GM18519 (cell line): ENCODE results near the gene SRXN1.

ENCODE experiments used
- ATAC-seq: cut with Tn5 transposase; IDR thresholded peaks from one replicate; pipeline ENCODE4 v1.9.1; 2021; ENCODE audit warnings: mild to moderate bottlenecking, moderate library complexity; ENCODE audit not compliant: unreplicated experiment, low FRiP score

Gene SRXN1

DNA sequence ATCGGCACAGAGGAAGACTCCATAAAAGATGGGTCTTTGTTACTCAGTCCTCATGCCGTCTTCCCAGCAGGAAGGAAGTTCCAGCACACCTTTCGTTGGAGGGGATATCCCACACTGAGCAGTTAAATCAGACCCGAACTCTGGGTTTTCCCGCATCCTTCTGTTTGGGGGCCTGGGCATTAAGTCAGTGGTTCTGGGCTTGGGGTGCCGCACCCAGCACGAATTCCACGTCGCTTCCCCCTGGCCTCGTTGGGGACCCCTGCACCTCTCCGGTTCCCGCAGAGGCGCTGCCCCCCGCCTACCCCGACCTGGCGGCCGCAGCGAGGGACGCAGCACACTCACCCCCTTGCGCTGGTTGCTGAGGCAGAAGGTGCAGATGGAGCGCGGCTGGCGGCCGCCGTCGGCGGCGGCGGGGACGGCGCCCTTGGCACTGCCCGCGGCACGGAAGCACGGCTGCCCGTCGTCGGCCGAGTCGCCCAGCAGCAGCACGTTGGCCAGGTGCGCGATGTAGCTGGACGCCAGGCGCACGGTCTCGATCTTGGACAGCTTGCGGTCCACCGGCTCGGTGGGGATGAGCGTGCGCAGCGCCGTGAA is 43.5 kb downstream of the SRXN1 start:
- no peak for ATAC-seq

DNA sequence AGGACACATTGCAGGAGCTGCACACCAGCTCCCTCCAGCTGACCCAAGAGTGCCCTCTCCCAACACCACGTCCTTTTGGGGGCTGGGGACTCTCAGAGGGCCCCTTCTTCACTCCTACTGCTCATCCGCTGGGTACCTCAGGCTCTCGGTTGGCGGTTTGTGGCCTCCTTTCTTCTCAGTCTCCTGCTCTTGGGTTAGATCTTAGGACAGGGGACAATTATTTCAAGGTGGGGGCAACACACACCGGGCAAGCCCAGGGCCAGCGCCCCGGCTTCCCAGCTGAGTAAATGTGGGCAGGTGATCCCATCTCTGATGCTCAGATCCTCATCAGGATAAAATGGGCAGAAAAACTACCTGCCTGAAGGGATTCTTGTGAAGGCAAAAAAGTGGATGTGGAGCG is 44.0 kb downstream of the SRXN1 start:
- ATAC-seq: no peak

DNA sequence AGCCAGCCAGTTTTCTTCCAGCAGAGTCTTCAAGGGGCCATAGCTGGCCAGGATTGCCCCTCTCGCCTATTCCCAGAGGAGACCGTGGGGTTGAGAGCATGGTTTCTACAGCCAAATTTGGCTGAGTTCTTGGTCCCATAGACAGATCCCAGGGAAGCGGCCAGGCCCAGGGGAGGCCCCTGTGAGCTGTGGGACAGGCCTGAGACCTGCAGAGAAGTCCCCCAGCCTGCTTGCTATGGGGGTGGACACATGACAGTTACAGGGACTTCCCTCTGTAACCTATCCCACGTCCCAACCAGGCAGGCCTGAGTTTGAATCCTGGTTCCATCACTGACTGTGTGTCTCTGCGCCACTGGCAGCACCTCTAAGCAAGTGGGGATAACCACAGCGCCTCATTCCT is 45.5 kb downstream of the SRXN1 start:
- ATAC-seq: no peak

DNA sequence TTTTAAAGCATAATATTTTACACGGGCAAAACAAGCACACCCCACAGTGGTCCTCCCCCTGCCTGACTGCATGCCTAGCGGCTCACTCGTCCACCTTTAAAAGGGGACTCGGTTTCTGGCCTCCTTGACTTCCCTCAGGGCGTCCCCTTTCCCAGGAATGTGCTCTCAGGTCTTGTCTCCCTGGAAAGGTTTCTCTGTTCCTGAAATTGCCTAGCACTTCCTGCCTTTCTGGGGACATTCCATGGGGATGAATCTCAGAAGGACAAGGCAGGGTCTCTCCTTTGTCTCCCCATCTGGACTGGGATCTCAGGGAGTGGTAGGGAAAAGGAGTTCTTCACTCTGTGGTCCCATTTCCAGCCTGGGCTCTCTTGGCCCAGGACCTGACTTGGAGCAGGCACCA is 47.8 kb downstream of the SRXN1 start:
- no peak for ATAC-seq

DNA sequence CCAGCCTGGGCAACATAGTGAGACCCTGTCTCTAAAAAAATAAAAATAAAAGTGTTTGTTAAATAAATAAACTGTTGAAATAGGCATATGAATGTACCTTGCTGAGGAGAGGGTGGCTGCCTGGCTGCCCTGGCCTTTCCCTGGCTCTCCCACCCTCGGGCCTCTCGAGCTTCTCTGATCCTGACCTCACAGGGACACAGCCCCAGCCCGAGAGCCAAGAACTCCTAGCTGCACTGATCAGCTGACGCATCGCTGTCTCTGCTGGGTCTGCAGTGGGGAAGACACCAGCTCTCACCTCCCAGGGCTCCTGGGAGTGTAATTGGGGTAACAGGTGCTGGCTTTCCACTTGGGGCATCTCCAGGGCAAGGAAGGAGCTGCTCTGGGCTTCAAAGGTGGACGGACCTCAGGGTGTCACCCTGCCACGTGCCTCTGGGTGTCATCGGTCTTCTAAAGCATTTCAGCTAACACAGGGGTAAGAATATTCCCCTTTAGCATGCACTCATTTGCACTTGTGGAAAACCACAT is 49.8 kb downstream of the SRXN1 start:
- no peak for ATAC-seq

DNA sequence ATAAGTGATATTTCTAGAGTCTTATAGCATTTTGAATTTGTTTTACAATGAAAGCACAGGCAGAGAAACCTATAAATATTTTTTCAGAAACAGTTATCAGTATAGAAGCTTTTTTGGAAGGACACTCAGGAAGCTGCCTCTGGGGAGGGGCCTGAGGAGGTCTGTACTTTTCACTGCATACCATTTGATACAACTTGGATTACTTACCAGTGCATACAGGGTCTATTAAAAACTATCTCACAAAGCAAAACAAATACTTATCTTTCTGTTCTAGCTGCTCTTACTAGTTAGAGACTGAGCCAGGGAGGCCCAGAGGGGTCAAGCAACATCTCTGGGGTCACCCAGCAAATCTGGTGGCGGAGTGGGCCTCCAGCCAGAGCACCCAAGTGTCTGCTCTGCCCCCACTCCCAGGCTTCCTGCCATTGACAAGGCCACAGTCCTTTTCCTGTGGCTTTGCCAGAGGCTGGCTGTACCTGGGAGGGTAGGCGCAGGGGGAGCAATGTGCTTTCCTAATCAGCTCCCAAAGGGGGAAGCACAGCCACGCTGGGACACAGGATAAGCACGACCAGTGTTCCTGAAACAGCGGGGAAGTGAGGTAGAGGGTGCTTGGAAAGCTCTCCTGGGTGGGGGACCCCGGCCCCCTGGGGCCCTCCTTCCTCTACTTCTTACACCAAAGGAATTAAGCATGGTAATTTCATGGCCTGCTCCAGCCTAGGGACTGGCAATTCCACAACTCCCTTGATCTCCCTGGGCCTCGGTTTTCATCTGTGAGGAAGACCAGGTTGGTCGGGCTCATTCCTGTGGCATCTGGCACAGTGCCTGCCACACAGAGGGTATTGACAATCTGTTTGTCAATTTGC is 50.7 kb downstream of the SRXN1 start:
- ATAC-seq: no peak

DNA sequence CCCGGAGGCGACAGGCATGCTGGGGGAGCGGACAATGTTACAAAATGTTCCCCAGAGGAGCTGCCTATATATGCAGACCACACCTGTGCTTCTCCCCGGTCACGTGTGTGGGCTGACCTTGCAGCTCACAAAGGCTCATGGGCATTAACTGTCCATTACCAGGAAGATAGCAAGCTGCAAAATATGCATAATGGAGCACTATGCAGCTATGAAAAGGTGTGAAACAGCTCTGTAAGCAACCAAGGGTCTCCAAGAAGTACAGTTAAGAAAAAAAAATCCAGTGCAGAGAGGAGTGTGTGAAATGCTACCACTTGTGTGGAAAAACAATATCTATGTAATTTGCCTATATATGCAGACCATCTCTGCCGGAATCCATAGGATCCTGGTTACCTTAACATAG is 52.3 kb downstream of the SRXN1 start:
- no peak for ATAC-seq

DNA sequence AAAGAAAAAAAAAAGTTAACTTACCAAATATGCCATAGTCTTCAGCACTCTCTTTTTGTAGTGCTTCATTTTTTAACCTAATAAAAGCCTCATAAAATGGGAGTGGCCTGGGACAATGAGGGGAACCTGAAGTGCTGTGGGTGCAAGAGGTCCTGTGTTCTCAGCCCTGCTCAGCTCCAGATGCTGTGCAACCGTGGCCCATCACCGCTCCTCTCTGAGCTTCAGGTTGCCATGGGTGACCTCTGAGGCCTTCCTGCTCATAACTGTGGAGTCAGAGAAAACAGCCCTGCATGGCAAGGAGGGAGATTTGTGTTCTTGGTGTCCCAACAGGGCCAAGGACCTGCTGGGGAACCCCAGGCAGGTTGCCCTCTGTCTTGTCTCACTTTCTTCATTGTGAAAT is 52.9 kb downstream of the SRXN1 start:
- no peak for ATAC-seq

DNA sequence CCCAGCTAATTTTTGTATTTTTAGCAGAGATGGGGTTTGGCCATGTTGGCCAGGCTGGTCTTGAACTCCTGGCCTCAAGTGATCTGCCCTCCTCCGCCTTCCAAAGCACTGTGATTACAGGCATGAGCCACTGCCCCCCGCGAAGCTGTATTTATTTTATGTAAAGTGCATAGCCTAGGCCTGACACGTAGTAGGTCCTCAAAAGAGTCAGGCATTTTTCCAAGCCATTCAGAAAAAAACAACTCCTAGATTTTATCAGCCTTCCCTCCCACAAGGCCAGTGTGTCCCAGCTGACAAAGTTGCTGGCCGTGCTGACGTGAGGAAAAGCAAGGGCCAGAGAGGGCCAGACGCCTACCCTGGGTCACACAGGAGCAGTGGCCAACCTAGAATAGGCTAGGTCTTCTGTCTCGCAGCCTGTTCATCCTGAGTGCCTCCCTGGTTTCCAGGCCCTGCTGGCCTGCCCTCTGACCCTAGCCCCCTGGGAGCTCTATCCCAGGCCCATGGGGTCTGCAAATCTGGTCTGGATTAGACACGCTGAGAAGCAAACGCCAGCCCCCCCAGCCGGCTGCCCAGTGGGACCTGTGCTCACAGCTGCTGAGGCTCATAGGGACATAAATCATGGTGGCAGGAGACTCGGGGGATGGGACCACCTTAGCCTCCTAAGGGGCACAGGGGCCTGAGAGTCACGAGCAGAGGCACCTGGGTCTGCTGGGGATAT is 54.7 kb downstream of the SRXN1 start:
- no peak for ATAC-seq

DNA sequence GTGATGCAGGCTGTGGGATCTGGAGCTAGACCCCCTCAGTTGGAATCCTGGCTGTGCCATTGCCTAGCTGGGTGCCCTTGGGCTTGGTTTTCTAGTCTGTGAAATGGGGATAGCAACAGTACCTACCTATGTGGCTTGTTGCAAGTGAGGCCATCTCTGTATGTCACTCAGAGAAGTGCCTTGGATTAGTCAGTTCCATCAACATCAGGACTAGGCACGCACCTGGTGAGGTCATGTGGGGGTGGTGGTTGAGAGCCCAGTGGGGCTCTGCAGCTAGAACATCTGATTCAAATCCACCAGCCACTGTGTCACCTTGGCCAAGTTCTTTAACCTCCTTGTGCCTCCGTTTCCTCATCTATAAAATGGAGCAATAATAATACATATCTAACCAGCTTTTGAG is 55.4 kb downstream of the SRXN1 start:
- ATAC-seq: no peak
